ENCODE measurements around the gene CAMTA1. TPM values are rescaled to one million over a fixed set of nuclear protein-coding genes. Genes with fewer than 3 reads are reported as not detected.

CAMTA1 gene
- total RNA-seq, 1 donor, result 56.1 TPM

DNA sequence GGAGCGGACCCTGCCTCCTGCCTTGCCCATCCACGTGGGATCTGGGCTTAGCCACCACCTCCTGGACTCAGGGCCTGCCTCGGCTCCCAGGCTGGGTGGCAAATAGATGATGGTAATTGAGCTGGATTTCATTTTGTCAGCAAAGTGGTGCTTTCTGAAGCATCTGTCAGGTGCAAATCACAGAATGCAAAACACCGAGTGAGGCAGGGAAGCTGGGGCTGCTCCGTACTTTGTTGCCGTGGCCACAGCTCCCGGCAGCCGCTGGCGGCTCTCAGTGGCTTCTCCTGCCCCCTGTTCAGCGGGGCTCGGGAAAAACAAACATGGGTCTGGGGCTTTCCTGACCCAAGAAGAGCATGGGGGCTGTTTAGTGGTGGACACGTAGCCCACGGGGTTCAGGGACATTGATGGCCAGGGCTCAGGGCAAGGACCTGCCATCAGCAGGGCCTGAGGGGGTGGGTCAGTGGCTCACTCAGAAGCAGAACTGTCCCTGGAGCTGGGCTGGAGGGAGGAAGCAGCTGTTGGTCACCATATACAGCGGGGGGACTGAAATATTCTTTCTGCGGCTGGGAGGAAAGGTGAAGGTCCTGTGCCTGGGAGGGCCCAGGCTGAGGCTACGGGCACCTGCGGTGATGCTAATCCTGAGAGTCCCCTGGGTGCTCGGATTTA lies 855.8 kb downstream of the CAMTA1 start:
- no peak overlapping the region for H3K4me3 ChIP-seq (ENCODE audit: low read depth, low read length)
- TF ChIP-seq CTCF (IDR thresholded peaks at IDR 0.05; ENCODE audit: insufficient read depth, low read depth, low read length), result no peak
- DNase-seq (ENCODE audit: low read depth), result no peak

GRCh38 chr1:7641587-7642417 lies 856.5 kb downstream of the CAMTA1 start:
- no peak overlapping the region for H3K4me3 ChIP-seq (ENCODE audit: low read depth, low read length)
- no peak for DNase-seq (ENCODE audit: low read depth)
- TF ChIP-seq CTCF (IDR thresholded peaks at IDR 0.05; ENCODE audit: insufficient read depth, low read depth, low read length), result no peak

DNA sequence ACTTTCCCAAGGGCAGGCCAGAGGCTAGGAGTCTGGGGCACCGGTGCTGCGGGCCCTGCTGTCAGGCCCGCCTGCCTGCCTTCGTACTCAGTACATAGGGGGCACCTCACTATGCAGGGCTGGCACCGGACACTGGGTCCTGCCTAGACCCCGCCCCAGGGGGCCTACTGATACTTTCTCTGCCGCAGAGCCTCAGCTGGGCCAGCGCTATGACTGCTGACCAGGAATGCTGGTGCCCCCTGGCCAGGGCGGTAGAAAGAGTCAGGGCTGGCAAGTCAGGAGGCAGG lies 857.1 kb downstream of the CAMTA1 start:
- H3K4me3 ChIP-seq (ENCODE audit: low read depth, low read length), result no peak overlapping the region
- no peak for DNase-seq (ENCODE audit: low read depth)
- no peak for TF ChIP-seq CTCF (IDR thresholded peaks at IDR 0.05; ENCODE audit: insufficient read depth, low read depth, low read length)

DNA sequence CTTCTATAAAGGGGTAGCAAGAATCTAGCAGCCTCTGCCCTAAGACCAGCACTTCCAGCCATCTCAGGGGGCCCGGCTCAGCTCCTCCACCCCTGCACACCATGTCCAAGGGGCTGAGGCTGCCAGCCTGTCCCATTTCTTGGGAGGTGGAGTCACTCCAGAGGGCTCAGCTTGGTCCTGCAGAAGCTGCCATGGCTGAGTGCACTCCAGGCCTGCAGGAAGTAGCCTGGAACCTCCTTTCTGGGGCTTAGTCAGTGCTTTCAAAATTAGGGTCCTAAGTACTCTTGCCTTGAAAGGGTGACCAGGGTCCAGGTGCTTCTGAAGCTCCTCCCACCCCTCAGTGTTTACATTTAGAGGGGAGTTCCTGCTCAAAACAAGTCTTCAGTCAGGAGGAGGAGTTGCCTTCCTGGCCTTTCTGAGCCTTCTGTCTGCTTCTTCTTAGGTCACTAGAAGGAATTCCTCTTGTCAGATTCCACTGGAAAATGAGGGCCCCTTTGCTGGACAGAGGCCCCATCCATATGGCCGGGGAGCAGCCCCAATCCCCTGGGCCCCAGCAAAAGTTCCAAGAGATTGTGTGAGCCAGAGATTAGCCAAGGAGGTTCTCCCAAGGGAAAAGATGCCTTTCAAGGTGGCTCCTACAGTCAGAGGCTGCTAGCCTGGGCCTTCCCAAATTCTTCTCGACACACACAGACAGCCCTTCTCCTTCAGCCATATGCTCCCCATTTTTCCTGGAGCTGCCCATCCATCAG lies 857.7 kb downstream of the CAMTA1 start:
- DNase-seq (ENCODE audit: low read depth), result no peak
- TF ChIP-seq CTCF (IDR thresholded peaks at IDR 0.05; ENCODE audit: insufficient read depth, low read depth, low read length), result no peak
- H3K4me3 ChIP-seq (ENCODE audit: low read depth, low read length), result no peak overlapping the region

GRCh38 chr1:7643530-7643929 lies 858.3 kb downstream of the CAMTA1 start:
- H3K4me3 ChIP-seq (ENCODE audit: low read depth, low read length), result no peak overlapping the region
- DNase-seq (ENCODE audit: low read depth), result no peak
- no peak for TF ChIP-seq CTCF (IDR thresholded peaks at IDR 0.05; ENCODE audit: insufficient read depth, low read depth, low read length)

GRCh38 chr1:7644086-7644485 lies 858.8 kb downstream of the CAMTA1 start:
- no peak for DNase-seq (ENCODE audit: low read depth)
- TF ChIP-seq CTCF (IDR thresholded peaks at IDR 0.05; ENCODE audit: insufficient read depth, low read depth, low read length), result no peak
- no peak overlapping the region for H3K4me3 ChIP-seq (ENCODE audit: low read depth, low read length)

All from fibroblast of villous mesenchyme (primary cell).